AG04450 (cell line): ENCODE data around the gene SHOX. TPM values are rescaled to one million over a fixed set of nuclear protein-coding genes. Genes with fewer than 3 reads are reported as not detected.
"Not testable (repeated sequence)": the region's sequence is repeated elsewhere in the genome, so short reads cannot be mapped to it uniquely, and the experiment has no call there.

Experiments used
- CTCF ChIA-PET: fragments of 300-600, 350-600 bp; formaldehyde crosslinking; extraction: SDS; loops from one replicate; lab custom pipeline; 2022; ENCODE audit warnings: antibody characterized with exemption, inconsistent platforms; lab: Charles Lee
- POLR2A ChIA-PET: fragments of 350-600 bp; formaldehyde crosslinking; extraction: SDS; loops from one replicate; lab custom pipeline; 2021; ENCODE audit warnings: antibody characterized with exemption, inconsistent platforms; lab: Yijun Ruan, JAX
- DNase-seq: peaks from one replicate; pipeline ENCODE4 v3.0.0-alpha.2; 2011; ENCODE audit warnings: low read depth, low spot score
- H3K27ac ChIP-seq: one replicate; pipeline ENCODE4 v1.5.1; 2012; ENCODE audit warnings: low read depth, low read length, control low read depth
- H3K27me3 ChIP-seq: one replicate; pipeline ENCODE4 v1.6.0; 2012; ENCODE audit warnings: low read length; ENCODE audit not compliant: control insufficient read depth, insufficient read depth
- H3K4me3 ChIP-seq: 2 replicates; pipeline ENCODE4 v1.5.1; 2011; ENCODE audit warnings: mild to moderate bottlenecking, low read depth, low read length, control low read depth
- H3K9me3 ChIP-seq: 2 replicates; pipeline ENCODE4 v1.5.1; 2012; ENCODE audit warnings: low read length; ENCODE audit not compliant: control insufficient read depth, insufficient read depth
- CTCF ChIP-seq: IDR thresholded peaks from 2 replicates; pipeline ENCODE4 v1.5.1; 2011; ENCODE audit warnings: low read depth, low read length, control low read depth, inconsistent platforms
- polyA plus RNA-seq: library from polyadenylated mRNA; depleted of rRNA; stranded (reverse); fragments of >200 nt; gene quantifications from 2 replicates; pipeline ENCODE4 v1.2.3, GENCODE V29; 2011

The SHOX gene
- polyA plus RNA-seq, 1 experiment: not detected

- no peak for TF ChIP-seq CTCF
- no peak for DNase-seq
Observed at GRCh38 chrX:650811-651210, 20.2 kb downstream of the SHOX start.

GRCh38 chrX:651922-652321, 21.3 kb downstream of the SHOX start:
- H3K4me3 ChIP-seq, H3K27ac ChIP-seq, CTCF ChIA-PET, H3K27me3 ChIP-seq, POLR2A ChIA-PET, DNase-seq: not testable (repeated sequence)
- peaks cover 61% of the 10 kb centered on the region for H3K9me3 ChIP-seq

More at GRCh38 chrX:650811-651210, 20.2 kb downstream of the SHOX start:
- Histone ChIP-seq H3K9me3 (peaks cover 56% of the 10 kb centered on the region), H3K27me3 (no peaks in the 10 kb centered on the region), H3K4me3 (no peak overlapping the region), H3K27ac (no peak overlapping the region)
- POLR2A ChIA-PET: no interaction called here
- CTCF ChIA-PET: no interaction called here

GRCh38 chrX:652341-652741, 21.8 kb downstream of the SHOX start:
- Histone ChIP-seq H3K27me3 (no peaks in the 10 kb centered on the region), H3K27ac (no peak overlapping the region), H3K4me3 (no peak overlapping the region), H3K9me3 (peaks cover 61% of the 10 kb centered on the region)
- CTCF ChIA-PET: no interaction called here
- POLR2A ChIA-PET: no interaction called here
- no peak for DNase-seq
- no peak for TF ChIP-seq CTCF

GRCh38 chrX:653306-653705, 22.7 kb downstream of the SHOX start:
- H3K27me3 ChIP-seq: no peaks in the 10 kb centered on the region
- no peak overlapping the region for H3K4me3 ChIP-seq
- no peak for DNase-seq
- ChIA-PET POLR2A (no interaction called here), CTCF (no interaction called here)
- peaks cover 62% of the 10 kb centered on the region for H3K9me3 ChIP-seq
- H3K27ac ChIP-seq: no peak overlapping the region
- no peak for TF ChIP-seq CTCF

- no peaks in the 10 kb centered on the region for H3K27me3 ChIP-seq
- H3K9me3 ChIP-seq: peaks cover 55% of the 10 kb centered on the region
- no peak for DNase-seq
- TF ChIP-seq CTCF: no peak
- ChIA-PET CTCF (no interaction called here), POLR2A (no interaction called here)
- no peak overlapping the region for H3K27ac ChIP-seq
- no peak overlapping the region for H3K4me3 ChIP-seq
Observed at GRCh38 chrX:661154-661553, 30.6 kb downstream of the SHOX start.

- TF ChIP-seq CTCF: no peak
- no peak for DNase-seq
- Histone ChIP-seq H3K4me3 (no peak overlapping the region), H3K9me3 (peaks cover 60% of the 10 kb centered on the region), H3K27me3 (no peaks in the 10 kb centered on the region), H3K27ac (no peak overlapping the region)
- POLR2A ChIA-PET: no interaction called here
- CTCF ChIA-PET: no interaction called here
Observed at GRCh38 chrX:662126-662525, 31.5 kb downstream of the SHOX start.
